GM19395 (cell line): ENCODE data around the gene ZNF277.

Experiments
- ATAC-seq: cut with Tn5 transposase; IDR thresholded peaks from one replicate; pipeline ENCODE4 v1.9.1; 2021; ENCODE audit warnings: mild to moderate bottlenecking, moderate library complexity; ENCODE audit not compliant: unreplicated experiment

ZNF277 gene

GRCh38 chr7:112206238-112206990 is at the start of gene ZNF277, which contains the start of gene DOCK4:
Gene ZNF277 (plus strand): TSS chr7:112206695. CDS start chr7:112206717, 22 bp downstream.
Gene DOCK4 (minus strand): TSS chr7:112206399. CDS start chr7:112206138, 261 bp downstream.
- peak; percentile 94 for ATAC-seq

- no peak for ATAC-seq
Measured at GRCh38 chr7:112157072-112157471, 49.4 kb upstream of the ZNF277 start.

GRCh38 chr7:112159351-112159750 is 47.1 kb upstream of the ZNF277 start:
- ATAC-seq: no peak

GRCh38 chr7:112160130-112160770 is 46.2 kb upstream of the ZNF277 start:
- no peak for ATAC-seq

- ATAC-seq: no peak
Measured at GRCh38 chr7:112160771-112161150, 45.7 kb upstream of the ZNF277 start.

GRCh38 chr7:112161253-112162141 is 45.0 kb upstream of the ZNF277 start:
- no peak for ATAC-seq

GRCh38 chr7:112162142-112162766 is 44.2 kb upstream of the ZNF277 start:
- ATAC-seq: no peak

- ATAC-seq: no peak
Measured at GRCh38 chr7:112162784-112163506, 43.5 kb upstream of the ZNF277 start.

GRCh38 chr7:112167147-112167546 is 39.3 kb upstream of the ZNF277 start:
- ATAC-seq: no peak

GRCh38 chr7:112168915-112169314 is 37.6 kb upstream of the ZNF277 start:
- no peak for ATAC-seq

- ATAC-seq: no peak
Measured at GRCh38 chr7:112171673-112172072, 34.8 kb upstream of the ZNF277 start.

- ATAC-seq: no peak
Measured at GRCh38 chr7:112172870-112173567, 33.5 kb upstream of the ZNF277 start.

- ATAC-seq: no peak
Measured at GRCh38 chr7:112173568-112173905, 33.0 kb upstream of the ZNF277 start.

GRCh38 chr7:112174192-112174591 is 32.3 kb upstream of the ZNF277 start:
- no peak for ATAC-seq

GRCh38 chr7:112176241-112176640 is 30.3 kb upstream of the ZNF277 start:
- ATAC-seq: no peak

- no peak for ATAC-seq
Measured at GRCh38 chr7:112176693-112177415, 29.6 kb upstream of the ZNF277 start.

- ATAC-seq: no peak
Measured at GRCh38 chr7:112180223-112180622, 26.3 kb upstream of the ZNF277 start.

GRCh38 chr7:112182749-112183148 is 23.7 kb upstream of the ZNF277 start:
- no peak for ATAC-seq

- ATAC-seq: no peak
Measured at GRCh38 chr7:112183266-112183665, 23.2 kb upstream of the ZNF277 start.
